Colonic mucosa (tissue), 4 donors: ENCODE results near the gene STARD9. TPM values are rescaled to one million over a fixed set of nuclear protein-coding genes. Genes with fewer than 3 reads are reported as not detected.

Source experiments
- DNase-seq: peaks from one replicate; pipeline ENCODE4 v3.0.0-alpha.2; 2020
- H3K27ac ChIP-seq: fragments of 200-600 bp; one replicate; pipeline ENCODE4 v1.8.0; 2021
- H3K27me3 ChIP-seq: fragments of 200-600 bp; one replicate; pipeline ENCODE4 v1.8.0; 2021
- H3K36me3 ChIP-seq: fragments of 200-600 bp; one replicate; pipeline ENCODE4 v1.8.0; 2021
- H3K4me1 ChIP-seq: fragments of 200-600 bp; one replicate; pipeline ENCODE4 v1.8.0; 2021; ENCODE audit warnings: mild to moderate bottlenecking
- H3K4me3 ChIP-seq: fragments of 200-600 bp; one replicate; pipeline ENCODE4 v1.8.0; 2021
- H3K9ac ChIP-seq, 2 donors: one replicate each; pipeline ENCODE4 v1.7.0; 2013; ENCODE audit warnings: control low read depth in 2 of 2, low read depth in 2 of 2, low read length in 2 of 2
- H3K9me3 ChIP-seq: fragments of 200-600 bp; one replicate; pipeline ENCODE4 v1.8.0; 2021
- CTCF ChIP-seq: fragments of 200-600 bp; IDR thresholded peaks from one replicate; pipeline ENCODE4 v1.8.0; 2022; ENCODE audit warnings: antibody characterized with exemption, mild to moderate bottlenecking
- intact Hi-C: fragments of 100-400 bp; cut with DNase I; formaldehyde crosslinking; loops from one replicate; pipeline ENCODE4 v1.14.1; 2022
- total RNA-seq, 2 donors: library from RNA; stranded (reverse); fragmentation: NEBNext Ultra II Directional in 1 of 2; extraction: Animal tissue kit (Norgen Biotek cat#: 25700) in 1 of 2; gene quantifications; one replicate each; pipeline ENCODE4 v1.2.1, GENCODE V29; 2021
- donor health status: healthy.
- donor health status: DM: no; HTN: no; CAD: no.
- donor health status: DM: no; HTN: no; CAD: no.

Gene STARD9
- total RNA-seq, 2 donors from 2014 or later: 4.7 to 5.2 TPM

DNA sequence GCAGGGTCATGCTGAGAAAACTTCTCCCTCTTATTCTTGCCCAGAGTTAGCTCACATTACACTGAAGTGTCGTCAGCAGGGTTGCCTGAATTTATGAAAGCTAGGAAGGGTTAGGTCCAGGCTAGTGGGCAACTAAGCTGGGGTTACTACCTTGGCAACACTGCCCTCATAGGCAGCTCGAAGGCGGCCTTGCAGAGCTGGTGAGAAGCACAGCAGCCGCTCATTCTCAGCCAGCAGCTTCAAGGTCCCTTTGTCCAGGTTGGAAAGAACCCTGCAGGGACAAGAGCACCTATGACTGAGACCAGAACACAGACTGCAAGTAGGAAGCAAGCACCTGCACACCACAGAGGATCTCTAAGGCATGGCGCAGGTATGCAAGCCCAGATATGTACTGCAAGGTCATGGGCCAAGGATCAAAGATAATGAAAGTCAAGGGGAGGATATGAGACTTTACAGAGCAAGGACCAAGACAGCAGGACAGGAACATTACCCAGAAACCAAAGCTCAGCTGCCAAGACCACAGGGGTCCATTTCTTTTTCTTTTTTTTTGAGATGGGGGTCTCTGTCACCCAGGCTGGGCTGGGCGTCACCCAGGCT, 158.8 kb downstream of the STARD9 start:
- TF ChIP-seq CTCF: no peak
- Histone ChIP-seq H3K27ac (no peak overlapping the region), H3K36me3 (peaks cover 4% of the 10 kb centered on the region), H3K4me1 (peaks cover 5% of the 10 kb centered on the region), H3K27me3 (no peaks in the 10 kb centered on the region), H3K9ac (no peak overlapping the region), H3K9me3 (no peaks in the 10 kb centered on the region), H3K4me3 (no peak overlapping the region)
- intact Hi-C loops: no loop called here
- DNase-seq: no peak

- Histone ChIP-seq H3K36me3 (peaks cover 4% of the 10 kb centered on the region), H3K27ac (no peak overlapping the region), H3K27me3 (no peaks in the 10 kb centered on the region), H3K4me1 (peaks cover 5% of the 10 kb centered on the region), H3K4me3 (peak overlapping the region; percentile 99), H3K9ac (peak overlapping the region; percentile 70 to 85), H3K9me3 (no peaks in the 10 kb centered on the region)
- intact Hi-C loops: loop anchor here (2.0 kb wide), 1 partner anchor 187 kb away; no protein-coding TSS in a partner anchor
- no peak for DNase-seq
- no peak for TF ChIP-seq CTCF
These were observed 160.2 kb downstream of the STARD9 start for GRCh38 chr15:42735382-42736165.

DNA sequence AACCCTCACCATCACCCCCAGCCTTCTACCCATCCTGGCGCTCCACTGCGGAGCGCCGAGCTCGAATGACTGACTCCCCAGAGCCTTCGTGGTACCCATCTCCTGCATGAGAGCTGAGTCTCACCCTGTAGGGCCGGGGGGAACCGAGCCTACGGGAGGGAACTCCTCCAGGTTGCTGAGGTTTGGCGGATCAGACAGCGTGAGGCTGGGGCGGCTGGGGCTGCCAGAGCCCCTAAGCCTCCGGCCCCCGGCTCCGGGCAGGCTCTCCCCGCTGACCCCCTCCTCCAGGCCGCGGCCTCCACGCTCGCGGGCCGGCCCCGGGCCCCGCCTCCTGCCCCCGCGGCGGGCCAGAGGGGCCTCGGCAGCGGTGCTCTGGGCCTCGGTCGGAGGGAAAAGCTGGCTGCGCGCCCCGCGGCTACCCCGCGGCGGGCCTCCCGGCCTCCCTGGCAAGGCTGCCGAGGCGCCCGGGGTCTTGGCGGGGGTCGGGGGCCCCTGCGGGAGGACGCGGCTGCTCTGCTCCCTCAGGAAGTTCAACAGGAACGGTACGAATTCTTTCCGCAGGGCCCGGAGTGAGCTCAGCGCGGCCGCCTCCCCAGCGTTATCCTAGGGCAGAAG, 160.9 kb downstream of the STARD9 start:
- H3K27me3 ChIP-seq: no peaks in the 10 kb centered on the region
- peak overlapping the region; percentile 99 for H3K4me3 ChIP-seq
- H3K36me3 ChIP-seq: peaks cover 4% of the 10 kb centered on the region
- no peak for TF ChIP-seq CTCF
- H3K4me1 ChIP-seq: peaks cover 5% of the 10 kb centered on the region
- no peaks in the 10 kb centered on the region for H3K9me3 ChIP-seq
- peak overlapping the region; percentile 70 to 85 for H3K9ac ChIP-seq
- intact Hi-C loops: loop anchor here (2.0 kb wide), 1 partner anchor 187 kb away; no protein-coding TSS in a partner anchor
- no peak for DNase-seq
- peak overlapping the region; percentile 75 for H3K27ac ChIP-seq

DNA sequence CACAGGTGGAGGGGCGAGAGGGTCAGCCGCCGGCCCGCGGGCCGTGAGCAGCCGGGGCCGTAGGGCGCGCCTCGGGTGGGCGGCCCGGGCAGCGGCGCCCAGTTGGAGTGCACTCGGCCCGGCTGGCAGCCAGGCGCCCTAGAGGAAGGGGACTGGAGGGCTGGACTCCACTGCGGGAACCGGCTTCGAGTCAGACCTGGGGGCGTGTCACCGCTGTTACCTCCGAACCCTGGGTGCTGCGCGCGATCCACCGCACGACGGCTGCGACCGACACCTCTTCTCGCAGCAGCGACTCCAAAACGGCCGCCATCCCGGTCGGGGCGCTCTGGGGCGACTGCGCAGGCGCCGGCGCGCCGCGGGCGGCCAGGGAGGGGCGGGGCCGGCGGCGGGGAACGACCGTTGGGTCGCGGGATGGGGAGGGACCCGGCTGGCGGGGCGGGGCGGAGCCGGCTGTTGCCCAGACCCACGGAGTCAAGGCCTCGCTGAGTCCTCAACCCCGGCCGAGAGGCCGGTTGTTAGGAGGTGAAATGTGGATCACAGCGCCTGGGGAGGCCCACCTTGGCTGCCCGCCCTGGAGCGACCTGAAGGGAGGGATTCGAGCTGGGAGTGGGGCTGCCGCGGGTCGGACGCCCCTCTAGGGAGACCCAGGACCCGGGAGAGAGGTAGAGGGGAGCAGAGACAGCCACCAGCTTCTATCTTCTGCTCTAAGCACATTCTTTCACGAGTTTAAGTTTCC, 161.6 kb downstream of the STARD9 start, which contains the start of gene CDAN1:
Gene CDAN1 (minus strand): TSS at position 336 of the 736 bp plus-strand sequence. CDS start 26 bp downstream, at position 310.
- Histone ChIP-seq H3K9me3 (no peaks in the 10 kb centered on the region), H3K4me1 (peaks cover 5% of the 10 kb centered on the region), H3K27me3 (no peaks in the 10 kb centered on the region), H3K27ac (peak within 1 kb of the TSS; percentile 75), H3K4me3 (peak within 1 kb of the TSS; percentile 99), H3K36me3 (peaks cover 4% of the 10 kb centered on the region), H3K9ac (peak within 1 kb of the TSS; percentile 70 to 85)
- peak; percentile 93 for DNase-seq
- TF ChIP-seq CTCF: no peak
- intact Hi-C loops: loop anchor here (2.0 kb wide), 1 partner anchor 186 kb away; no protein-coding TSS in a partner anchor
